Skeletal muscle tissue (tissue), 1 donor: Measurements from ENCODE around the gene GPRC5A. TPM values are rescaled to one million over a fixed set of nuclear protein-coding genes. Genes with fewer than 3 reads are reported as not detected.

Source experiments
- total RNA-seq: library from RNA; depleted of rRNA; stranded (reverse); fragments of >200 nt; gene quantifications from one replicate; pipeline ENCODE4 v1.2.3, GENCODE V29; 2014

Gene GPRC5A
- total RNA-seq, 1 donor from 2014 or later, result 1.0 TPM

Other genes starting within 250 kb of the GPRC5A start
- gene GPR19, start 195.4 kb upstream of the GPRC5A start, total RNA-seq, result 0.52 TPM
- gene CDKN1B, start 174.2 kb upstream of the GPRC5A start, total RNA-seq, result 62.1 TPM
- 9.9 TPM for gene APOLD1, start 105.9 kb upstream of the GPRC5A start, total RNA-seq
- 70.5 TPM for gene DDX47, start 78.2 kb upstream of the GPRC5A start, total RNA-seq
- gene GPRC5D, start 60.6 kb downstream of the GPRC5A start, total RNA-seq, result not detected
- 16.2 TPM for gene HEBP1, start 108.7 kb downstream of the GPRC5A start, total RNA-seq
- 3.7 TPM for gene FAM234B, start 152.8 kb downstream of the GPRC5A start, total RNA-seq
- gene GSG1, start 212.1 kb downstream of the GPRC5A start, total RNA-seq, result 6.8 TPM